ENCODE results near the gene RBKS. TPM values are rescaled to one million over a fixed set of nuclear protein-coding genes. Genes with fewer than 3 reads are reported as not detected.

Gene RBKS
- total and polyA plus RNA-seq, 2 donors (not counting 1 experiment from before 2014, with no cell fraction given), result 1.3 to 2.6 TPM

DNA sequence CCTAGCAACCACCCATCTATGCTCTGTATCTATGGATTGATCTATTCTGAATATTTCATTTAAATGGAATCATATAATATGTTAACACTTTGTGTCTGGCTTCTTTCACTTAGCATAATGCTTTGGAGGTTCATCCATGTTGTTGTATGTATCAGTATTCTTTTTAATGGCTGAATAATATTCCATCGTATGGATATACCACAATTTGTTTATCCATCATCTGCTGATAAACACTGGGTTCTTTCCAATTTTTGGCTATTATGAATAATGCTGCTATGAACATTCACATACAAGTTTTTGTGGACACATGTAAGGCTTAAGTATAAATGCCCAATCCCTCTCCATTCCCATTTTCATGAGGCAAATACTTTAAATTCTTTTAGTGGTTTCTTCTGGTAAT, 65.8 kb downstream of the RBKS start:
- no peaks in the 10 kb centered on the region for H3K36me3 ChIP-seq (ENCODE audit: control insufficient read depth, insufficient read depth, low read length)
- H2AFZ ChIP-seq (ENCODE audit: low read length), result no peak overlapping the region
- H3K27me3 ChIP-seq (ENCODE audit: control insufficient read depth, insufficient read depth, low read length), result no peaks in the 10 kb centered on the region
- no peaks in the 10 kb centered on the region for H3K9me3 ChIP-seq (ENCODE audit: control insufficient read depth, insufficient read depth, low read depth, low read length)
- no peak overlapping the region for H3K4me2 ChIP-seq (ENCODE audit: extremely low read depth, insufficient read depth, low read length)
- H3K27ac ChIP-seq (ENCODE audit: insufficient read depth, low read length), result no peak overlapping the region
- no peak overlapping the region for H3K4me3 ChIP-seq (replicated peaks in 1 of 4; ENCODE audit: control extremely low read depth in 1 of 4, insufficient read depth in 1 of 4, low read depth in 3 of 4, low read length in 4 of 4)
- no peak for DNase-seq (ENCODE audit: low read depth in 2 of 2)
- no peaks in the 10 kb centered on the region for H3K4me1 ChIP-seq (ENCODE audit: control insufficient read depth, extremely low read depth, insufficient read depth, low read length)
- no peaks in the 10 kb centered on the region for H4K20me1 ChIP-seq (ENCODE audit: control insufficient read depth, extremely low read depth, insufficient read depth, low read length)
- no peak overlapping the region for H3K9ac ChIP-seq (ENCODE audit: insufficient read depth, low read length)
- TF ChIP-seq, protein P1, sequence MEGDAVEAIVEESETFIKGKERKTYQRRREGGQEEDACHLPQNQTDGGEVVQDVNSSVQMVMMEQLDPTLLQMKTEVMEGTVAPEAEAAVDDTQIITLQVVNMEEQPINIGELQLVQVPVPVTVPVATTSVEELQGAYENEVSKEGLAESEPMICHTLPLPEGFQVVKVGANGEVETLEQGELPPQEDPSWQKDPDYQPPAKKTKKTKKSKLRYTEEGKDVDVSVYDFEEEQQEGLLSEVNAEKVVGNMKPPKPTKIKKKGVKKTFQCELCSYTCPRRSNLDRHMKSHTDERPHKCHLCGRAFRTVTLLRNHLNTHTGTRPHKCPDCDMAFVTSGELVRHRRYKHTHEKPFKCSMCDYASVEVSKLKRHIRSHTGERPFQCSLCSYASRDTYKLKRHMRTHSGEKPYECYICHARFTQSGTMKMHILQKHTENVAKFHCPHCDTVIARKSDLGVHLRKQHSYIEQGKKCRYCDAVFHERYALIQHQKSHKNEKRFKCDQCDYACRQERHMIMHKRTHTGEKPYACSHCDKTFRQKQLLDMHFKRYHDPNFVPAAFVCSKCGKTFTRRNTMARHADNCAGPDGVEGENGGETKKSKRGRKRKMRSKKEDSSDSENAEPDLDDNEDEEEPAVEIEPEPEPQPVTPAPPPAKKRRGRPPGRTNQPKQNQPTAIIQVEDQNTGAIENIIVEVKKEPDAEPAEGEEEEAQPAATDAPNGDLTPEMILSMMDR (conservative IDR thresholded peaks at IDR 0.05 in 1 of 2, IDR thresholded peaks at IDR 0.05 in 1 of 2; ENCODE audit: low read depth in 1 of 2, low read length in 2 of 2), result no peak
- TF ChIP-seq EZH2 (IDR thresholded peaks at IDR 0.05; ENCODE audit: low read length, missing control alignments), result no peak
- no peaks in the 10 kb centered on the region for H3K79me2 ChIP-seq (ENCODE audit: control insufficient read depth, insufficient read depth, low read length)

DNA sequence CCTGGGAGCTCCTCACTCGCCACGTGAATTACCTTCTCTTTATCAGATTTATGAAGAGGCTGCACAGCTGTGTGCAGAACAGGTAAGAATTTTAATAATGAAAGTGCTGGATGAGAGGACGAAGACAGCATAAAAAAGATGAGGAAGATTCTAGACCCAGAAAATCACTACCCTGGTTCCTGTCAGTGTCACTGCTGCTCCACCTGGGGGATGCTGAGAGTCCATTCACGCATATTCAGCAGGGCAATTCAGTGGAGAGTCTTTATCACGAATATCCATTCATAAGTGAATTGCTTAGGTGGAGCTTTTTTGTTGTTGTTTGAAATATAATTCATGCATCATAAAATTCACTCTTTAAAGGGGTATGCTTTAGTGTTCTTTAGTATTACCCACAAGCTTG, 66.6 kb downstream of the RBKS start:
- H3K79me2 ChIP-seq (ENCODE audit: control insufficient read depth, insufficient read depth, low read length), result no peaks in the 10 kb centered on the region
- no peaks in the 10 kb centered on the region for H3K9me3 ChIP-seq (ENCODE audit: control insufficient read depth, insufficient read depth, low read depth, low read length)
- H3K4me1 ChIP-seq (ENCODE audit: control insufficient read depth, extremely low read depth, insufficient read depth, low read length), result no peaks in the 10 kb centered on the region
- no peaks in the 10 kb centered on the region for H4K20me1 ChIP-seq (ENCODE audit: control insufficient read depth, extremely low read depth, insufficient read depth, low read length)
- H3K36me3 ChIP-seq (ENCODE audit: control insufficient read depth, insufficient read depth, low read length), result no peaks in the 10 kb centered on the region
- no peak overlapping the region for H2AFZ ChIP-seq (ENCODE audit: low read length)
- TF ChIP-seq, protein P1 (conservative IDR thresholded peaks at IDR 0.05 in 1 of 2, IDR thresholded peaks at IDR 0.05 in 1 of 2; ENCODE audit: low read depth in 1 of 2, low read length in 2 of 2), result no peak
- no peak for TF ChIP-seq EZH2 (IDR thresholded peaks at IDR 0.05; ENCODE audit: low read length, missing control alignments)
- no peak overlapping the region for H3K4me3 ChIP-seq (replicated peaks in 1 of 4; ENCODE audit: control extremely low read depth in 1 of 4, insufficient read depth in 1 of 4, low read depth in 3 of 4, low read length in 4 of 4)
- no peak overlapping the region for H3K9ac ChIP-seq (ENCODE audit: insufficient read depth, low read length)
- no peak for DNase-seq (ENCODE audit: low read depth in 2 of 2)
- no peak overlapping the region for H3K27ac ChIP-seq (ENCODE audit: insufficient read depth, low read length)
- no peaks in the 10 kb centered on the region for H3K27me3 ChIP-seq (ENCODE audit: control insufficient read depth, insufficient read depth, low read length)
- H3K4me2 ChIP-seq (ENCODE audit: extremely low read depth, insufficient read depth, low read length), result no peak overlapping the region

DNA sequence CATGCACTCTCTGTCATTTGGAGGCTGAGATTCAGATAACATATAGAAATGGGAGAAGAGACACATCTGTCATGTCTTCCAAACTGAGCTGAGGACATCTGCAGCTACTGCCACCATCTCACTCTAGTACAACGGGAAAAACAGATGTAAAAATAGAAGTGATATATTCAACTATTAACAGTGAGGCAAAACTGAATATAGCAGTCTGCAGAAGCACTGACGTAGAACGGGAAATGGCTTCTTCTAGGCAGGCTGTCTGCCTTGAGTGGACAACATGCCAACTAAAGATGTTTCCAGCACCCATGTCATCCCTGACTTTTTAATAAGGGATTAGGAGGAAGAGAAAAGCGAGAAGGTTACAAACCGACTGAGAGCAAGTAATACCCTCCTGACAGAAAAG, 67.1 kb downstream of the RBKS start:
- Histone ChIP-seq H2AFZ (ENCODE audit: low read length) (no peak overlapping the region), H3K9ac (ENCODE audit: insufficient read depth, low read length) (no peak overlapping the region), H3K36me3 (ENCODE audit: control insufficient read depth, insufficient read depth, low read length) (no peaks in the 10 kb centered on the region), H3K9me3 (ENCODE audit: control insufficient read depth, insufficient read depth, low read depth, low read length) (no peaks in the 10 kb centered on the region), H3K4me1 (ENCODE audit: control insufficient read depth, extremely low read depth, insufficient read depth, low read length) (no peaks in the 10 kb centered on the region), H3K27ac (ENCODE audit: insufficient read depth, low read length) (no peak overlapping the region), H4K20me1 (ENCODE audit: control insufficient read depth, extremely low read depth, insufficient read depth, low read length) (no peaks in the 10 kb centered on the region), H3K79me2 (ENCODE audit: control insufficient read depth, insufficient read depth, low read length) (no peaks in the 10 kb centered on the region), H3K27me3 (ENCODE audit: control insufficient read depth, insufficient read depth, low read length) (no peaks in the 10 kb centered on the region), H3K4me2 (ENCODE audit: extremely low read depth, insufficient read depth, low read length) (no peak overlapping the region), H3K4me3 (replicated peaks in 1 of 4; ENCODE audit: control extremely low read depth in 1 of 4, insufficient read depth in 1 of 4, low read depth in 3 of 4, low read length in 4 of 4) (no peak overlapping the region)
- DNase-seq (ENCODE audit: low read depth in 2 of 2), result no peak
- no peak for TF ChIP-seq EZH2 (IDR thresholded peaks at IDR 0.05; ENCODE audit: low read length, missing control alignments)
